GF-D8 (cell line): ENCODE data around the gene FAM193A.
A peak's percentile ranks its signal among the peaks of the same experiment; 100 is the strongest.
"Not testable (repeated sequence)": the region's sequence is repeated elsewhere in the genome, so short reads cannot be mapped to it uniquely, and the experiment has no call there.

ENCODE experiments used
- DNase-seq: peaks from one replicate; lab custom pipeline; 2025; lab: John Stamatoyannopoulos, UW

Gene FAM193A, protein sequence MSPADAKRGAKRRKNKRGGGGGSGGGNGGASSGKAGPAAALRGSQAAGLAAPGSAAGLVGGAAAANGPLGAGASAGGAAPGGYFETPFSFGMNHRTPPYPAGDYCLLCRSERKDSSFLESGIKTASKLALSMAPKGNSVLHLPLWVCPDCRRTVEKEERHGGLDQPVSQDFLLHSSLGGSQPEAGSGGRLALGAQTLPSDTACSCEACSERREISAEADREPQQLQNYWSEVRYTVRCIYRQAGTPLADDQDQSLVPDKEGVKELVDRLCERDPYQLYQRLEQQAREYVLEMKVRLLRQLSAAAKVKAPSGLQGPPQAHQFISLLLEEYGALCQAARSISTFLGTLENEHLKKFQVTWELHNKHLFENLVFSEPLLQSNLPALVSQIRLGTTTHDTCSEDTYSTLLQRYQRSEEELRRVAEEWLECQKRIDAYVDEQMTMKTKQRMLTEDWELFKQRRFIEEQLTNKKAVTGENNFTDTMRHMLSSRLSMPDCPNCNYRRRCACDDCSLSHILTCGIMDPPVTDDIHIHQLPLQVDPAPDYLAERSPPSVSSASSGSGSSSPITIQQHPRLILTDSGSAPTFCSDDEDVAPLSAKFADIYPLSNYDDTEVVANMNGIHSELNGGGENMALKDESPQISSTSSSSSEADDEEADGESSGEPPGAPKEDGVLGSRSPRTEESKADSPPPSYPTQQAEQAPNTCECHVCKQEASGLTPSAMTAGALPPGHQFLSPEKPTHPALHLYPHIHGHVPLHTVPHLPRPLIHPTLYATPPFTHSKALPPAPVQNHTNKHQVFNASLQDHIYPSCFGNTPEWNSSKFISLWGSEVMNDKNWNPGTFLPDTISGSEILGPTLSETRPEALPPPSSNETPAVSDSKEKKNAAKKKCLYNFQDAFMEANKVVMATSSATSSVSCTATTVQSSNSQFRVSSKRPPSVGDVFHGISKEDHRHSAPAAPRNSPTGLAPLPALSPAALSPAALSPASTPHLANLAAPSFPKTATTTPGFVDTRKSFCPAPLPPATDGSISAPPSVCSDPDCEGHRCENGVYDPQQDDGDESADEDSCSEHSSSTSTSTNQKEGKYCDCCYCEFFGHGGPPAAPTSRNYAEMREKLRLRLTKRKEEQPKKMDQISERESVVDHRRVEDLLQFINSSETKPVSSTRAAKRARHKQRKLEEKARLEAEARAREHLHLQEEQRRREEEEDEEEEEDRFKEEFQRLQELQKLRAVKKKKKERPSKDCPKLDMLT (N-terminal part only)

DNA sequence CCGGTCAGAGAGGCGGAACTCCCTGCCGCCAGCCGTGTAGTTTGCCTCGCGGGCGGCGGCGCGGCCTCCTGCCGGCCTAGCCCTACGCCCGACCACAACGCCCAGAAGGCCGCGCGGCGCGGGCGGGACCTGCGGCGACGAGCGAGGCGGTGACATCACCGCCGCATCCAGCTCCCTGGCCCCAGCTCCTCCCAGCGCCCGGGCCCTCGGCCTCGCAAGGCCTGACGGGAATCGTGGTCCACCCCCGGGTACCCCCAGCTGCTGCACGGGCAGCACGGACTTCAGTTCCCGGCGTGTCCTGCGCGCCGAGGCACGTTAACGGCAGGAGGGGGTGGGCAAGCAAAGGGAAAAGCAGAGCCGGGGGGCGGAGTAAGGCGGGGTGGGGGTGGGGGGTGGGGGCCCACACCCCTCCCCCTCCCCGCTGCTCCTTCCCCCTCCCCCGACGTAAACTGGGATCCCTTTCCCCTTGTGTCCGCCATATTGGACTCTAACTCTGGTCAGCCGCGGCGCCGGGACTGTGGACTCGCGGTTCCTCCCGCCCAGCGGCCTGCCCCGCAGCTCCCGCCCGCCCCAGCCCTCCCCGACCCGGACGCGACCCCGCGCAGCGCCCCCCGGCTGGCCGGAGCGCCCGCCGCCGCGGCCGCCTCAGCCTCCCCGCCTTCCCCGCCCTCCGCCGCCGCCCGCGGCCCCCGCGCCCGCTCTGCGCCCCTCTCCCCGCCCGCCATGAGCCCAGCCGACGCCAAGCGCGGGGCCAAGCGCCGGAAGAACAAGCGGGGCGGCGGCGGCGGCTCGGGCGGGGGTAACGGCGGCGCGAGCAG is at the start of gene FAM193A:
Gene FAM193A, plus strand, starts transcription at position 455 of the 818 bp plus-strand sequence. Its CDS starts 269 bp downstream, at position 724.
- DNase-seq: peak; percentile 96

DNA sequence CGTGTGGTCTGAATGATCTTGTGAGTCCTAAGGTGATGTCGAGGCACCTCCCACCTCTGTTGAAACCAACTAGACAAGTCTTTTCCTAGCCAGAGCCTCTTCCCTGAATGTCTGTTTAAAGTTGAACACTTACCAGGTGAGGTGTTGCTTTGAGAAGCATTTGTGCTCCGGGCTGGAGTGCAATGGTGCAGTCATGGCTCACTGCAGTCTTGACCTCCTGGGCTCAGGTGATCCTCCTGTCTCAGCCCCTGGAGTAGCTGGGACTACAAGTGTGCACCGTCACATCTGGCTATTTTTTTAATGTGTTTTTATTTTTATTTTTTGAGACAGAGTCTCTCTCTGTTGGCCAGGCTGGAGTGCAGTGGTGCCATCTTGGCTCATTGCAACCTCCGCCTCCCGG is 49.5 kb upstream of the FAM193A start:
- DNase-seq: no peak

DNA sequence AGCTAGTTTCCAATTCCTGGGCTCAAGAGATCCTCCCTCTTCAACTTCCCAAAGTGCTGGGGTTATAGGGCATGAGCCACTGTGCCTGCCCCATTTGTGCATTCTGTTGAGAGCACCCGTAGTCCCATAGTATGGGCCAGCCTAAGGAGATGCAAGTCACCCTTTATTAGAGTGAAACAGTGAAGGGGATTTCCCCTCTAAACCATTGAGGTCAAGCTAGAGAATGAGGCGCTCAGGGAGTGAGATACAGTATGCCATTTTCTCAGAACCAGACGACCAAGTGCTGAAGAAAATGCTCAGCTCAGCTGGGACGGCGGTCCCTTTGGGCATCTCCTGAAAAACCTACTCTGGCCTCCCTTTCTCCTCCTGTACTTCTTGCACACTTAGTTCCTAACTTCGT is 48.8 kb upstream of the FAM193A start:
- no peak for DNase-seq

DNA sequence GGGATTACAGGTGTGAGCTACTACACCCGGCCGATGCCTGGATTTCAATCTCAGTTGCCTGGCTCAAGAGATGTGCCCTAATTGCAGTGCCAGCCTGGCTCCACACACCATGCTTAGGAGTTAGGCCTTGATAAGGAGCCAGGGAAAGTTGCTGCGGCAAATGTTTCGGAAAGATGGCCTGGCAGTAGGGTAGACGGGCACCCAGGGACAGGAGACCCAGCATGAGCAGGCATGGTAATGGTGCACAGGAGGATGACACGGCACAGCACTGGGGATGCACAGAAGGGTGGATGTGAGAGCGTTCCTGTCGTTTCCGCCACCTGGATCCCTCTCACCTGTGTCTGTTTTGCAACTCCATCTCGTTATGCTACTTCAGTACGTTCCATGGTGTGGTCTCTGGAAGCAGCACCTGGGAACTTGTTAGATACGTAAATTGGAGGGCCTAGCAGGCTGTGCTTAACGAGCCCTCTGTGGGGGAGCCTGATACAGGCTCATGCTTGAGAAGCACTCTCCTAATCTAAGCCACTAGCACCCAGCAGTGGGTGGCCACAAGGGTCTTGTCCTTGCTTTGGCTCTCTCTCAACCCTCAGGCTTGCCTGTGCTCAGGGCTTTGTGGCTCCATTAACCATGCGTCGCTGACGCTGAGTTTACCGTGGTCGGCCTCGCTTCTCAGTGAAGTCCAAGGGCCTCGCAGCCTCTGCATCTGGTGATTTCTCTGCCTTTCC is 47.2 kb upstream of the FAM193A start:
- no peak for DNase-seq

DNA sequence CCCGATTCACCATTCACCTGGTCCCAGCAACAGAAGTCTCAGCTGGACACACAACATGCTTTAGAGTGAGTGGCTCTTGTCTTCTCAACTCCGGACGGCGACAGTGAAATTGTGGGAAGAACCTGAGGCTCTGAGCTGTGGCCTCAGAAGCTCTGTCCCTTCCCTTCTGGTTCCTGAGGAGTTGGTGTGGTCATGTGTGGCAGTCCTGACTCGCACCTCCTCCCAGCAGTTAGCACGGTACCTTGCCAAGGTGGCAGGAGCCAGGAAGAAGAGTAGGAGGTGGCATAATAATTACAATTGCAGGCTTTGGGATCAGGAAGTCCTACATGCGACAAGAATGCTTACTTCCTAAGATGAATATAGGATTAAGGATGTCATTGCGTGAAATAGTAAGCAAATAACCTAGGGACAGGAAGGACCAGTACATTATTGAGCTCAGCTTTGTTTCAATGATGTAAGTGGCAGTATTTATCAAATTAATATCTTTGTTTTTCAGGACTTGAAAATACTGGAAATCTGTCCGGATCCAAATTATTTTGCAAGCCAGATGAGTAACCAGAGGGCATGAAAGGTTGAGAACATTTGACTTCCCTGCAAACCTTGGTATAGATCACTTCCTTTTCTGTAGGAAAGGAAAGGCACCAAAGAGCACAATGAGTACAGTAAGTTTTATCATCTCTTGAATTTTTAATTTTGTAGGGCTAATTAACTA is 46.5 kb upstream of the FAM193A start:
- no peak for DNase-seq

DNA sequence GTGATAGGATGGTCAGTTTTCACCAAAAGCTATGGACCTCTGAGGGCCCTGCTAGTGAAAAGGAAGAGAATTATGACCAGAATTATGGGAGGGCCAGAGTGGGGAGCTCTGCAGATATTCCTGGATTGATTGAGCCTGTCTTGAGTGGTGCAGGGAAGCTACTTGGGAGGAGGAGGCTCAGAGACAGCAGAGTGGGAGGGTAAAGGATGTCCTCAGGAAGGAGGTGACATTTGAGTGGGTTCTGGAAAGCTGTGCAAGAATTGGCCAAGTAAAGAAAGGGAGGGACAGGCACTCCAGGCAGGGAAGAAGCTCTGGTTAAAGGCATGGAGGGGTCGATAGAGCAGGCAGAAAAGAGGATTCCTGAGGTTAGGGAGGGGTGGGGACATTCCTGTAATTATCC is 43.5 kb upstream of the FAM193A start:
- no peak for DNase-seq

DNA sequence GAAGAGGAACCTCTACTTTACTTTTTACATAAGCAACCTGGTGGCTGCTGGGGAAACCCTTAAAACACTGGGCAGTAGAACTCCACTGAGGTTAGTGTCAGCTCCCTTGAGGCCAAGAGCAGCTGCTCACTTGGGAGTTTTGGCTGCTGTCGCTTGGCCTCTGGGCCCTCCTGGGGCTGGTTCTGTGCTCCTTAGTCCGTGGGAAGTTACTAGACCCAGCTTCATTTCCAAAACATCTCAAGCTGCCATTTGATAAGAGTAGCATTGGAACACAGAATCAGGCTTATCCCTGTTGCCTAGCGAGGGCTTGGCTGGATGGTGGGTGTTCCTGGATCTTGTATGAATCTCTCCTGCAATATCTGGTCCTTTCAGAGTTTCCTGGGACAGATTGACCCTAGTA is 41.5 kb upstream of the FAM193A start:
- DNase-seq: no peak

DNA sequence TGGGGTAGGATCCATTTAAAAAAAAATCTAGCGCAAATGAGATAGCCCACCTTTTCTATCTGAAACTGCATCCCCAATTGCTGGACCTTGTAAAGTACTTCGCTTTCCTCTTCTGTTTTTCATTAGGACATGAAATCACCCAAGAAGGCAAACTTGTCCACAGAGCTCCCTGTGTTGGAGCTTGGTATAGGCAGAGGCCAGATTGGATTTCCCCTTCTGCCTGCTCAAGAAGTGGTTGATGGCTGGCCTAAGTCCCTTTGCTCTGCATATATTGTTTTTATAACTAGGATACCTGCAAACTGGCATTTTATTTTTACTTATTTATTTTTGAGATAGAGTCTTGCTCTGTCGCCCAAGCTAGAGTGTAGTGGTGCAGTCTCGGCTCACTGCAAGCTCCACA is 39.1 kb upstream of the FAM193A start:
- no peak for DNase-seq

DNA sequence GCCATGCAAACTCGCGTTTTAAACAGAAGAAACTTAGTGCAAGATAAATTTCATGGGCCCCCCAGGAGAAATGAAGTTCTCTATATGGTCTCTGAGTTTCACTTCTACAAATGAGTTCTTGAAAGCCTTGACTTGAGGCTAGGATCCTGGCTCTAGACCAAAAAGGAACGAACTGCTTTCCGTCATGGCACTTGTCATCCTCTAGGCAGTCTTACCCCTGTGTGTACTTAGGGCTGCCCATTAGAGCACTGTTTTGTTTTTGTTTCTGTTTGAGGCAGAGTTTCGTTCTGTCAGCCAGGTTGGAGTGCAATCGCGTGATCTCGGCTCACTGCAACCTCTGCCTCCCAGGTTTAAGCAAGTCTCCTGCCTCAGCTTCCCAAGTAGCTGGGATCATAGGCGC is 38.5 kb upstream of the FAM193A start:
- DNase-seq: no peak

DNA sequence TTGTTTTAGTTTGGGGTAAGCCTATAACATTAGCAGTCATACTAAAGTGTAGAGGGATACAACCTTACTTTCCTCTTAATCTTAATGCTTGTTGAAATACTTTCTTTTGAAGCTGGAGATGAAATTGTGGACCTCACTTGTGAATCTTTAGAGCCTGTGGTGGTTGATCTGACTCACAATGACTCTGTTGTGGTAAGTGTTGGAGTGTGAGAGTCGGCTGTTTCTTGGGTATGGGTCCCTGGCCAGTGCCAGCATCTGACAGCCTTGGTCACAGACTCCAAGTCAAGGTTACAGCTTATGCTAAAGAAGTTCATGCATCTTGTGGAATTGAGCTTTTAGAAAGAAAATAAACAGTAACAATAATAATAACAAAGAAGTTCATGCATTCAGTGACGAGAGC is 35.9 kb upstream of the FAM193A start:
- no peak for DNase-seq

DNA sequence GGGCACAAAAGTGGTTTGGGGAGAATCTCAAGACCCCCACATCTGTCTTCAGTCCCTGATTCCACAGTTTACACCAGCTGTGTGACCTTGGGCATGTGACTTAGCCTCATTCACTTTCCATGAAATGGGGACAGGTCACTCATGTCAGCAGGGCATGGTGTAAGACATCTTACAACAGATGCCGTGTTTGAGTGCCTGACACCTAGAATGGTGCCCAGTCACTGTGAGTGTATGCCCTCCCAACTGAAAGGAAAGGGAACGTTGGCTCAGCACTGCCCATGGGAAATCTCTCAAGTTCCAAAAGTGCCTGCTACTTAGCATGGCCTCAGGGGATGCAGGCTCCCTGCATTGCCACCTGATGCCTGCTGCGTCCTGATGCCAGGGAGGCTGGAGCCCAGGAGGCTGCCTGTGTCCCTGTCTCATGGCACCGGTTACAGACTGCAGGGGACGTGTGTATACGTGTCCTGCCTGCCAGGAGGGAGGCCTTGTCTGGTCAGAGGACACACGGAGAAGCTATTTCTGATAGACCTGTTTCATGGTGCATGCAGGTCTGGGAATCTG is 35.3 kb upstream of the FAM193A start:
- DNase-seq: no peak

DNA sequence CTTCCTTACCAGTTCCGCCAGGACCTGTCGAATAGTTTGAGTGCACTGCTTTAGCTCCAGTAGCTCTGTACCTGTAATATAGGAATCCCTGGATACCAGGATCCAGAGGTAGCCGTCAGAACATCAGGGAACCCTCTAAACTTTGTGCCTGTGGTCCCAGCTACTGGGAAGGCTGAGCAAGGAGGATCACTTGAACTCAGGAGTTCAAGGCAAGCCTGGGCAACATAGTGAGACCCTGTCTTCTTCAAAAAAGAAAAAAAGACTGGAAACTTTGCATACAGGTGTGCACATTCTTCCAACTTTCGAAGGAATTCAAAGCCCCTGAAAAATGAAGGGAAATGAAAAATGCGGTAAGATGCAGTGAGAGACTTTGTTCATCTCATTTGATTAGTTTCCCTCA is 32.6 kb upstream of the FAM193A start:
- no peak for DNase-seq

DNA sequence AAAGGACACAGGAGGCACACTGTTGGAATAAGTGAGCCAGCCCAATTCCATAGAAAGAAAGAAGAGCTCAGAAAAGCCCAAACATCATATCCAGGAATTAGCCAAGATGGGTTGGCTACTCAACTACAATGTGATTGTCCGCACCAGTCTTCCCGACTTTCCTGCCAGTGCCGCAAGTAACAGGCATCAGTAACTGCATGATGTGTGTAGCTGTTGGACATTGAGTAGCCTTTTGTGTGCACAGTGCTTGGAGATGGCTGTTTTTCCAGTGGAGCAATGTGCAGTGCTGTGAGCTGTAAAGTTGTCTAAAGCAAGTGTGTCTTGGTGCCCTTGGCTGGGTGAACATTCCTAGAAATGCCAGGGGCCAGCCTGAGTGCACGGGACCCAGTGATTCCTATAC is 29.2 kb upstream of the FAM193A start:
- DNase-seq: no peak

DNA sequence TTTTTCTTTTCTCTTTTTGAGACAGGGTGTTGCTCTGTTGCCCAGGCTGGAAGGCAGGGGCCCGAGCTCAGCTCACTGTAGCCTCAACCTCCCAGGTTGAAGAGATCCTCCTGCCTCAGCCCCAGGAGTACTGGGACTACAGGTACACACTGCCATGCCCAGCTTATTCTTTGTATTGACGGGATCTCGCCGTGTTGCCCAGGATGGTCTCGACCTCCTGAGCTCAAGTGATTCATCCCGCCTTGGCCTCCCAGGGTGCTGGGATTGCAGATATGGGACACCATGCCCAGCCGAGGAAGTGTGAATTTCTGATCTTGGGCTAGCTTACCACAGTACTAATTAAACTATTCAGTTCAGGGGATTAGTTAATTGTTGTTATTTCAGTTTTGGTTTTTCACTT is 28.6 kb upstream of the FAM193A start:
- DNase-seq: no peak

DNA sequence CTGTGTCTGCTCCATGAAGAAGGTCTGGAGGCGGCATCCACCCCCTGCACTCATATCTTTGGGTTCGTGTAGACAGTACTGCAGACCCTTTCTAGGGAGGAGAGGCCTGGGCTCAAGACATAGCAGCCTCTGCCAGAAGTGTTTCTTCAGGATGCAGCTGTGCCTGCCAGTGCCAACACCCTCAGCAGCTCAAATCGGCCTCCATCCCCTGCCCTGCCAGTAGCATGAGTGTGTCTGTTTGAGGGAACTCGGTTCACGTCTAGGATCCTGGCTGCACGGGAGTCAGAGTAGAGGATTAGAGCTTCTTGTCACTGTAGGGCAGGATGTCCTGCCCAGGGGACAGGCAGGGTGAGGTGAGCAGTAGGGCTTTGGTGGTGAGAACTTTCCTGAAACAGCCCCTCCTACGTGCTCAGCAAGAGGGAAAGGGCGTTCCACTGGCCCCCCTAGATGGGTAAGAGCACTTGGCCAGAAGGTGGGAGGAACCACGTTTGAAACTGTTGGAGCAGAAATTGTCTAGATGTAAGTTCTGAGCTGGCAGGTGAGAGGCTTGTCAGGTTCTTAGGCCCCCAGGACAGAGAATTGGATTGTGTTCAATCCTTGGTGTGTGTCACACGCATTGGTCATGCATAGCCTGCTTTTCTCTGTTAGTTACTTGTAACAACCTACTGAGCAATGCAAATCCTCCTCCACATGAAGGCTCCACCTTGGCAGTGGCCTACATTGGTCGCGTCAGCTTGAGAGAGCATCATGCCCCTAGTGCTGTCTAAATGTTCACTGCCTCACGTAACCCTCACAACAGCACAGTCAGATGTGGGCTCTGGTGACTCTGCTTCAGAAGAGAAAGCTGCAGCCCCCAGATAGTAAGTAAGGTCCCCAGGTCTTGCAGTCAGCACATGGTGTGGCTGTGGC is 25.8 kb upstream of the FAM193A start:
- DNase-seq: no peak

DNA sequence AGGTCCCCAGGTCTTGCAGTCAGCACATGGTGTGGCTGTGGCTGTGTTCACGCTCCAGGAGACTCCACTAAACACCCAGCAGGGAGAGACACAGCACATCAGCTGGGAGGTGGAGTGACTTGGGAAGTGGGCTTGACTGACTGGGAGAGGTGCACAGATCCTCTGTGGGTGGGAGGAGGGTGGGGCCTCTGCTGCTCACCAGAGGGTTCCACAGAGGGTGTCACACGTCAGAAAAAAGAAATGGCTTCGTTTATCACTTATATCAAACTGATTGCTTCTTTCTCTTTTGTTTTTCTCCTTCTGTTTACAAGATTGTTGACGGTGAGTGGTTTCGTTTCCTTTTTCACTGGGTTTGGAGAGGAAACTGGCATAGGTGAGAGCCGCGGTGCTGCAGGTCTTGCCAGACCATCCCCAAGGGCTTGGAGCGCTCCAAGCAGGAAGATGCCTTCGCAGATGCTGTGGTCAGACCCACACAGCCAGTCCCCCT is 24.8 kb upstream of the FAM193A start:
- no peak for DNase-seq

DNA sequence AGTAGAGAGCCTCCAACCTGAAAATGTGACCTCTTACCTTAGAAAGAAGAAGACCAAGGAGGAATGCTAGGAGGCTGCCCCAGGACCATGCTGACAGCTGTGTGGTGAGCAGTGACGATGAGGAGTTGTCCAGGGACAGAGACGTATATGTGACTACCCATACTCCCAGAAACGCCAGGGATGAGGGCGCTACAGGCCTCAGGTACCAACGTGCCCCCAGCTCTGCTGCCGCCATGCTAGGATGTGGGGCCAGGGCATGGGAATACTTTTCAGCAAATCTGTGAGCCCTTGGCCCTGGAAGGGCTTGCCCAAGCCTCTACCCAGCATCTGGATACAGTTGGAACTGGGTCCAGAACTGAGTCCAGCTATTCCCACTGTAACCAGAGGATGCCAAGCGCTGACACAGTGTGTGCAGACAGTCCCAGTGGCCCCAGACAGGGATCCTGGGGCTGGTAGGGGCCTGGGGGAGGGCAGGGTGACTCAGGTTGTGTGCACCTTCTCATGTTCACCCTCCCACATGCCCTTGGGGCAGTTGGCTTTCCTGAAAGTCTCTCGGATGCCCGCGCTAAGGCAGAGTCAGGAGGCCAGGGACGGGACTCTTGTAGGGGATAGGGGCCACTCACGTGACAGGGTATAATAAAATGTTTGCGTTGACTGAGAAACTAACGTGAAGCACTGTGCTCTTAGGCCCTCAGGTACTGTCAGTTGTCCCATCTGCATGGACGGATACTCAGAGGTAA is 23.9 kb upstream of the FAM193A start:
- DNase-seq: no peak

DNA sequence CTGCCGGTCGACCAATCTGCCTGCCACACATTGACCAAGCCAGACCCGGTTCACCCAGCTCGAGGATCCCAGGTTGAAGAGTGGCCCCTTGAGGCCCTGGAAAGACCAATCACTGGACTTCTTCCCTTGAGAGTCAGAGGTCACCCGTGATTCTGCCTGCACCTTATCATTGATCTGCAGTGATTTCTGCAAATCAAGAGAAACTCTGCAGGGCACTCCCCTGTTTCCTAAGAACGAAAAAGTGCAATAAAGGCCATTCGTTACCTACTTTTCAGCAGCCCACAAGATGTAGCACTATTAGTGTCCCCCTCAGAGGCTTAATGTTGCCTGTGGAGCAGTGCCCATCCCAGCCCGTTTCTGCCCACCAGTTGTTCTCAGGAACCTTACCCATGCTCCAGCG is 22.3 kb upstream of the FAM193A start:
- DNase-seq: not testable (repeated sequence)
